ENCODE results near the gene GTPBP3.
A peak's percentile ranks its signal among the peaks of the same experiment; 100 is the strongest.

The GTPBP3 gene

DNA sequence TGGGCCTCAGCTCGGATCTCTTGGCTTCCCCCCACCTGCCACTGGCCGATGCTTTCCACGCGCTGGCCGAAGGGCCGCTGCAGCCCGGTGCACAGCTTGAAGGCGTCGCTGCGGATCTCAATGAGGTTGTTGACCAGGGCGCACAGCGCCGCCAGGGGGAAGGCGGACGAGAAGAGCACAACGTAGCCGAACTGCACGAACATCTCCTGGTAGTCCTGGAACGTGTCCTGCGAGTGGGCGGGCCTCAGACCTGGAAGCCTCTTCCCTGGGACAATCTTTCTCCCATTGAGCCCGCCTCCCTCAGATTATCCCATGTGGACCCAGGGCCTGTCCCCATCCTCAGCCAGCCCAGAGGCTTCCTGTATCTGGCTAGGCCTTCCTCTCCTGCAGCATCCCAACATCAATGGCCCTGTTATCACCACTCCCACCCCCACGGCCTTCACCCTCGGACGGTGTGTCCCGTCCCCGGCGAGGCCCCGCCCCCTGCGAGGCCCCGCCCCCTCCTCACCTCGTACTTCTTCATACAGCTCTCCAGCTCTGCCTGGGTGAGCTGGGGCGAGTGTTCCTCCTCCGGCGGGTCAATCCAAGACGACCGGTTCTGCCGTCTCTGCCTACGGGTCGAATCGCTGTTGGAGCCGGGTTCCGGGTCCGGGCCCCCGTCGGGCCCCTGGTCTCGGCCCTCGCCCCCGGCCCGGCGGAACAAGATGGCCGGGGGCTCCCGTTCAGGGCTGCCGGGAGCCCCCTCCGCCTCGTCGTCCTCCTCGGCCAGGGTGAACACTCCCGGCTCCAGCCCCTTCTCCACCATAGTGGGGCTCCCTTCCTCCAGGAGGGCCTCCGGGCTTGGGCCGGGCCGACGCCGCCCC, 9.5 kb upstream of the GTPBP3 start:
- peak; percentile 82 for DNase-seq (ENCODE audit: low spot score)

DNA sequence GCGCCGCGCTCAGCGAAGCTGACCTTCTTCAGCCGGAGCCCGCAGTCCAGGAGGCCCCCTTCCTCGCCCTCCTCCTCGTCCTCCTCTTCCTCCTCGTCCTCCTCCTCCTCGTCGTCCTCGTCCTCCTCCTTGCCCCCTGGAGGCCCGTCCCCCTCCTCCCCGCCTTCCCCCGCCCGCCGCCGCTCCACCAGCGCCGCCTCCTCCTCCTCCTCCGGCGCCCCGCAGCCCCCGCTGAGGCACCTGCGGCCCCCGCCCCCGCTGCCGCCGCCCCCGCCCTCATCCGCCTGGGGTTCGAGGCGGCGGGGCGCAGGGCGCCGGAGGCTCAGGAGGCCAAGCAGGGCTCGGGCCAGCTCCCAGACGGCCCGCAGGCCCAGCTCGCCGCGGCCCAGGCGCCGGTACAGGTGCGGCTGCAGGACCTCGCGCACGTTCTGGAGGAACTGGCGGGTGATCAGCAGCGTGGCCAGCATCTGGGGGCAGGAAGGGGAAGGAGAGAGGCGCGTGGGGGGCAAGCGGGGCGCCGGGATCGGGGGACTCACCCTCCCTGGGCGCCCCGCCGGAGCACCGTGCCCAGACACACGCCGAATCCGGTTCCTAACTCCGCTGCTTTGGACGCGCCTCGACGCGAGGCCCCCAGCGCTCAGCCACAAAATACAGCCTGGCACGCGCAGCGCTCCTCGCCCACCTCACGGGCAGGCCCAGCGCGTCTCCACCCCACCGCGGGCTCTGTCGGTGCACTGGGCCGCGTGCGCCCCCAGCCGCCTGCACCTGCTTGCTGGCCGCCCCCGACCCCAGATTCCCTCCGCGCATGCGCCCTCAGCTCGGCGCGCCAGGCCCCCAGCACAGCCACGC, 8.6 kb upstream of the GTPBP3 start:
- DNase-seq (ENCODE audit: low spot score) = no peak

GRCh38 chr19:17329366-17330261, 7.7 kb upstream of the GTPBP3 start:
- no peak for DNase-seq (ENCODE audit: low spot score)

DNA sequence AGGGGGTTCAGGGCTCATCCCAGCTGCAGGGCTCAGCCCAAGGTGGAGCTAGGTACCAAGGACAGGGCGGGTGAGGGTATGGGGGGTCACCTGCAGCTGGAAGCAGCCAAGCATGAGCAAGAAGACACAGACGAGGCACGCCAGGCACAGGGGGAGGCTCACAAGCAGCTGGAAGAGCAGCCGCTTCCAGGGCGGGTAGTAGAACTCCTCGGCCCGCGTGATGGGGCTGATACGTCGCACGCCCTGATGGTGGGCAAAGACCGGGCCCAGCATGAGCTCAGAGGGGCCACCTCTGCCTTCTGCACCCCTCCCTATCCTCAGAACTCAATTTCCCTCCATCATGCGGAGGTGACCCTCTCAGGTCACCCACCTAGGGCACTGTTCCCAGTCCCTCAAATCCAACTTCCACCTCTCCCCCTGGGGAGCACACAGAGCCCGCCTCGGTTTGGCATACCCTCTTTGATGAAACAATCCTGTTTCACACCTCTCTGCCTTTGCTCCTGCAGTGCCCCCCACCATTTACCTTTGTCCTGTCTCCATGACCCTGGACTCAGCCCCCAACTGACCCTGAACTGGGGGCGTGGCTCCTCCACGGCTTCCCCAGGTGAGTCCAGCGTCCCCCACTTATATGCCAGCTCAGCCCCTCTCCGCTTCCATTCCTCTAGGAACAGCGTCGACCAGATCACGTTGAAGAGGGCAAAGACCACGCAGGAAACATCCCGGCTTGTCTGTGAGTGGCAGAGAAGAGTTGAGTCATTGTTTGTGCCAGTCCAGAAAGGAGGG, 6.9 kb upstream of the GTPBP3 start:
- DNase-seq (ENCODE audit: low spot score) = no peak

- no peak for DNase-seq (ENCODE audit: low spot score)
Observed at GRCh38 chr19:17331045-17331558, 6.3 kb upstream of the GTPBP3 start.

DNA sequence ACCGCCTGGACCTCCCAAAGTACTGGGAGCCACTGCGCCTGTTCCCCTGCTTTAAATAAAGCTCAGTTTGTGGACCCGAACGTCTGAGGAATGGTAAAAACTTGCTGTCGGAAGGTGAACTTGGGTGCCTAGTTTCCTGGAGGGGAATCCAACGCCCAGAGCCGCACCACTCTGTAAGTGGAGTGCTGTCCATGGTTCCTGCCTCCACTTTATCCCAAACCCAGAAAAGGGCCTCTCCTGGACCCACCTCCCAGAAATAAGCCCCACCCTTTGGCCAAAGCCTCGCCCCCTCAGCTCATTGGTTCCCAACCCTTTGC, 5.0 kb upstream of the GTPBP3 start:
- no peak for DNase-seq (ENCODE audit: low spot score)

DNA sequence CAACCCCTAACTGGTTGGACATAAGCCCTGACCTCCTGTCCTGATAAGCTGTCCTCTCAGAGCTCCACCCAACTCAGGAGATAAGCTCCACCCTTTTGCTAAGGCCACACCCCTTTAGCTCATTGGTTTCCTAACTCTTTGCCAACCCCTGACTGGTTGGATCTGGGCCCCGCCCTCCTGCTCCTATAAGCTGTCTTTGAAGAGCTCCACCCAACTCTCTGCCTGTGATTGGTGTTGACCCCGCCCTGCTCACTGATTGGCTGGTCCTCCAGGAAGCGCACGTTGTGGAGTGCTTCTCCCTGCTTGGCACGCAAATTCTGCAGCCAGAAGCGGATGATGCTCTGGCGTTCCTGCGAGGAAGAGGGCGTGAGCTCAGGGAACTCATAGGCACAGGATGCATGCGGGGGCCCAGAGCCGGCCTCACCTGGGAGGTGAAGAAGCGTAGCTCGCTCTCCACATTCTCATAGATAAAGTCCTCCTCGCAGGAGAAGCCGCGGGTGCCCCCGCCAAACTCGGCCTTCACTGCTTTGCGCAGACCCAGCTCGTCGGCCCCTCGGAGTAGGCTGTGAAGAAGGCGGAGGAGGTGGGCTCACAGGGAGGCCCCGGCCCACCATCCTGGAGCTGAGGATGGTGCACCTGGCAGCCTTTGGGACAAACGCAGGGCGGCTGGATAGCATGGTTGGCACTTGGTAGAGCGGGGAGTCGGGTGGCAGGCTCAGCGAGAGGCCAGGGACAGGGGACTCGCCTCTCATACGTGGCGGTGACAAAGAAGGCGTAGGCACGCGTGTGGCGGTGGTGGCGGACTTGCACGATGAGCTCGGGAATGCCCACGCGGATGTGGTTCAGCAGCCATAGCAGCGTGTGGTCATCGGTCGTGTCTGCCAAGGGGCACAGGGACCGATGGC, 4.4 kb upstream of the GTPBP3 start:
- DNase-seq (ENCODE audit: low spot score) = peak; percentile 79

DNA sequence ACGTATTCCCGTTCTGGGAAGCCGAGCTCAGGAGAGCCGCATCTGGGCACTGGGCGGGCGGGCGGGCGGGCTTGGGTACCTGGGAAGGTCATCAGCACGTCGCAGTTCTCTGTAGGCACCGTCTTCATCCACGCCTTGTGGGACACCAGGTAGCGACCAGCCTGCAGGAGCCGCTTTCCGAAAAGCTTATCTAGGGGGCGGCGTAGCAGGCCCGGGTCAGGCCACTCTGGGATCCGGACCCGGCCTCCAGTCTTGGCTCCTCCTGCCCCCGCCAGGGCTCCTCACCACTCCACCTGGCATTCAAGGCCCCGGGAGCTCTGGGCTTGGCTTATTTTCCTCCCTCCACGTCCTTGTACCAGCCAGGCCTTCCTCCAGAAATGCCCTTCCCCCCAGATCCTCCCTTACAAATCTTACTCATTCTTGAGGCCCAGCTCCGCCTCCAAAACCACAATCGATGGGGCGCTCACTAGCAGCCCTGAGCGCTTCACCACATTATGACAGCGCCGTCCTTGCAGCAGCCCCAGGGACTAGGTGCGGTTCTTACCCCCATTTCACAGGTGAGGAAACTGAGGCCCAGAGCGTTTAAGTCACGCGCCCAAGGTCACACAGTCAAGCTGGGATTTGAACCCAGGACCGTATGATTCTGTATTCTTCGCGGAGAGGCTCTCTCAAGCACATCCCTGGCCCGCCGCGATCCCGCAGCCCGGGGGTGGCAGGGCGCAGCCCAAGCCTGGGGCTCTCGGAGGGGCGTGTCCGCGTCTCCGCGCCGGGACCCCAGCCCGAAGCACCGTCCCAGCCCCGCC, 3.5 kb upstream of the GTPBP3 start:
- DNase-seq (ENCODE audit: low spot score) = peak; percentile 39

GRCh38 chr19:17334414-17335409, 2.6 kb upstream of the GTPBP3 start, which contains the start of gene ANO8:
TSS of gene ANO8 (minus strand) at chr19:17334855. CDS start at chr19:17334670, 185 bp downstream.
- DNase-seq (ENCODE audit: low spot score) = peak; percentile 98

GRCh38 chr19:17335575-17335974, 1.8 kb upstream of the GTPBP3 start:
- no peak for DNase-seq (ENCODE audit: low spot score)

DNA sequence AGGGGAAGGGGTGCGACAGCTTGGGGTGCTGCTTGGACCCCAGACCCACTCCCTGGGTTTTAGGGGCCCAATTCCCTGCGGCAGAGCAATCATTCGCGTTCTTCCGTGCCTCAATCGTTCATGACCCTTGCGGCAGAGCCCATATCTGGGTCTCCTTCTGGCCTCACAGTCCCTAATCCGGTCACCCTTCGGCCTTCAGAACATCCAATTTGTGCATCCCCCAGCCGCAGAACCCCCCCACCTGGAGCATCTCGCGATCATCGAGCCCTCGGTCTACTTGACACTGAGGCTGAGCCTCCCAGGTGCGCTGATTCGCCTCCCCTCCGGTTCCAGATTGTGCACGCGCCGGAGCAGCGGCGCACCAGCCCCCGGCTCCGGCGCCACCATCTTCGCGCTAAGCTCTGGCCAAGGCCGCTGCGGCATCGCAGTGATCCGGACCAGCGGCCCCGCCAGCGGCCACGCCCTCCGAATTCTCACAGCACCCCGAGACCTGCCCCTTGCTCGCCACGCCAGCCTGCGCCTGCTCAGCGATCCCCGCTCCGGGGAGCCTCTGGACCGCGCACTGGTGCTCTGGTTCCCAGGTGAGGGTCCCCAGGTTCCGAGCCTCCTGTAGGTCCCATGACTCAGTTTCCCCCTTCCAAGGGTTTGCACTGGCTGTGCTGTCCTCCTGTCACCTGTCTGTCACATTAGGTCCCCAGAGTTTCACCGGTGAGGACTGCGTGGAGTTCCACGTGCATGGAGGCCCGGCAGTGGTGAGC, 501 bp downstream of the GTPBP3 start:
- DNase-seq (ENCODE audit: low spot score) = peak; percentile 25

- DNase-seq (ENCODE audit: low spot score) = no peak
Observed at GRCh38 chr19:17338433-17339078, 1.2 kb downstream of the GTPBP3 start.

- DNase-seq (ENCODE audit: low spot score) = peak; percentile 23
Observed at GRCh38 chr19:17339088-17339741, 1.9 kb downstream of the GTPBP3 start.

DNA sequence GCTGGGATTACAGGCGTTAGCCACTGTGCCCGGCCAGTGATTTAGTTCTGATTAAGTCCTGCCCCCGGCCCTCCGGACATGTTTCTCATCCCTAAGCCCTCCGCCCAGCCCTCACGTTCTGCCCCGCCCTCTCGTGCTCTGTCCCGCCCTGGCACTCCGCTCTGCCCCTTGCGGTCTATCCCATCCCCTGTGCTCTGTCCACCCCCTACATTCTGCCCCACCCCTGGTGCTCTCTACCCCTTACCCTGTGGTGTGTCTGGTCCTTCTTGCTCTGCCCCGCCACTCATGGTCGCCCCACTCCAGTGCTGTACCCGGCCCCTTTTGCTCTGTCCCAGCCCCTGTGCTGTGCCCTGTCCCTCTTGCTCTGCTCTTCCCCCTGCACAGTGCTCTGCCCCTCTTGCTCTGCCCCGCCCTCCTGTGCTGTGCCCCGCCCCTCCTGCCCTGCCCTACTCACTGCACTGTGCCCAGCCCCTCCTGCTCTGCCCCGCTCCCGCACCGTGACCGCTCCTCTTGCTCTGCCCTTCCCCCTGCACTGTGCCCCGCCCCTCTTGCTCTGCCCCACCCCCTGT, 3.0 kb downstream of the GTPBP3 start:
- peak; percentile 67 for DNase-seq (ENCODE audit: low spot score)

DNA sequence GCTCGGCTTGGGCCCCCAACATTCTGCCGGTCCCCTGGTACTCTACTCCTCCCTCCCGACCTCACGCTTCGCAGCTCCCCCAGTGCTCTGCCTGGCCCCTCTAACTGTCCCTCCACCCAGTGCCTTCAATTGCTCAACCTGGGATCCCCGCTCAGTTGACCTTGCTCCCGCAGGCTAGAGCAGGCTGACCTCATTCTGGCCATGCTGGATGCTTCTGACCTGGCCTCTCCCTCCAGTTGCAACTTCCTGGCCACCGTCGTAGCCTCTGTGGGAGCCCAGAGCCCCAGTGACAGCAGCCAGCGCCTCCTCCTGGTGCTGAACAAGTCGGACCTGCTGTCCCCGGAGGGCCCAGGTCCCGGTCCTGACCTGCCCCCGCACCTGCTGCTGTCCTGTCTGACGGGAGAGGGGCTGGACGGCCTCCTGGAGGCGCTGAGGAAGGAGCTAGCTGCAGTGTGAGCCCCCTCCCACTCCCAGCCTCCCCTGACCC, 3.6 kb downstream of the GTPBP3 start:
- DNase-seq (ENCODE audit: low spot score) = peak; percentile 13

DNA sequence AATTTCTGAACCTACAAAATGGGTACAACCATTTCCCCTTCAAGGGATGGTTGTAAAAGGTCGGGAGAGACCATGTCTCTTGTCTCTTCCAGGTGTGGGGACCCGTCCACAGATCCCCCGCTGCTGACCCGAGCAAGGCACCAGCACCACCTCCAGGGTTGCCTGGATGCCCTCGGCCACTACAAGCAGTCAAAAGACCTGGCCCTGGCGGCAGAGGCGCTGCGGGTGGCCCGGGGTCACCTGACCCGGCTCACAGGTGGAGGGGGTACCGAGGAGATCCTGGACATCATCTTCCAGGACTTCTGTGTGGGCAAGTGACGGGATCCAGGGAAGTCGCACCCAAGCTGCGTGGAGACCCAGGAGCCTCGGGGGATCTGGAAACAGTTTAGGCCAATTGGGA, 4.0 kb downstream of the GTPBP3 start:
- DNase-seq (ENCODE audit: low spot score) = no peak

Data from cerebellar cortex (tissue), 1 donor.